ENCODE results near the gene REEP2.

The REEP2 gene

GRCh38 chr5:138440159-138441073 lies 1.6 kb downstream of the REEP2 start:
- H3K36me3 ChIP-seq (ENCODE audit: insufficient read depth, low read length): peaks cover 12% of the 10 kb centered on the region; the same call in 1 of the 2 replicates
- H3K79me2 ChIP-seq (ENCODE audit: insufficient read depth, low read length): no peaks in the 10 kb centered on the region
- peaks cover 8% of the 10 kb centered on the region; the same call in 1 of the 2 replicates for H3F3A ChIP-seq (ENCODE audit: low read depth)
- H3K27me3 ChIP-seq (ENCODE audit: insufficient read depth, low read length, poor library complexity, severe bottlenecking): no peaks in the 10 kb centered on the region
- H3K4me1 ChIP-seq (ENCODE audit: insufficient read depth, low read length, poor library complexity, severe bottlenecking): peaks cover 15% of the 10 kb centered on the region
- no peaks in the 10 kb centered on the region for H3K9me3 ChIP-seq (ENCODE audit: insufficient read depth, low read depth, low read length)
- H4K20me1 ChIP-seq (ENCODE audit: insufficient read depth, low read length, poor library complexity, severe bottlenecking): no peaks in the 10 kb centered on the region
- no peaks in the 10 kb centered on the region for H3K9me2 ChIP-seq (replicated peaks; ENCODE audit: low read depth, low read length)
- no peak overlapping the region for H2AFZ ChIP-seq (ENCODE audit: low read length)
- H3K4me3 ChIP-seq (ENCODE audit: low read length, poor library complexity, severe bottlenecking): no peak overlapping the region
- TF ChIP-seq EZH2phosphoT487 (IDR thresholded peaks at IDR 0.05; ENCODE audit: borderline replicate concordance): no peak
- TF ChIP-seq, protein P1, sequence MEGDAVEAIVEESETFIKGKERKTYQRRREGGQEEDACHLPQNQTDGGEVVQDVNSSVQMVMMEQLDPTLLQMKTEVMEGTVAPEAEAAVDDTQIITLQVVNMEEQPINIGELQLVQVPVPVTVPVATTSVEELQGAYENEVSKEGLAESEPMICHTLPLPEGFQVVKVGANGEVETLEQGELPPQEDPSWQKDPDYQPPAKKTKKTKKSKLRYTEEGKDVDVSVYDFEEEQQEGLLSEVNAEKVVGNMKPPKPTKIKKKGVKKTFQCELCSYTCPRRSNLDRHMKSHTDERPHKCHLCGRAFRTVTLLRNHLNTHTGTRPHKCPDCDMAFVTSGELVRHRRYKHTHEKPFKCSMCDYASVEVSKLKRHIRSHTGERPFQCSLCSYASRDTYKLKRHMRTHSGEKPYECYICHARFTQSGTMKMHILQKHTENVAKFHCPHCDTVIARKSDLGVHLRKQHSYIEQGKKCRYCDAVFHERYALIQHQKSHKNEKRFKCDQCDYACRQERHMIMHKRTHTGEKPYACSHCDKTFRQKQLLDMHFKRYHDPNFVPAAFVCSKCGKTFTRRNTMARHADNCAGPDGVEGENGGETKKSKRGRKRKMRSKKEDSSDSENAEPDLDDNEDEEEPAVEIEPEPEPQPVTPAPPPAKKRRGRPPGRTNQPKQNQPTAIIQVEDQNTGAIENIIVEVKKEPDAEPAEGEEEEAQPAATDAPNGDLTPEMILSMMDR (conservative IDR thresholded peaks at IDR 0.05; ENCODE audit: low read length): no peak
- no peak overlapping the region for H3K9ac ChIP-seq (ENCODE audit: low read depth, low read length, poor library complexity, severe bottlenecking)
- H3K4me2 ChIP-seq (ENCODE audit: low read depth, low read length, poor library complexity, severe bottlenecking): no peak overlapping the region

DNA sequence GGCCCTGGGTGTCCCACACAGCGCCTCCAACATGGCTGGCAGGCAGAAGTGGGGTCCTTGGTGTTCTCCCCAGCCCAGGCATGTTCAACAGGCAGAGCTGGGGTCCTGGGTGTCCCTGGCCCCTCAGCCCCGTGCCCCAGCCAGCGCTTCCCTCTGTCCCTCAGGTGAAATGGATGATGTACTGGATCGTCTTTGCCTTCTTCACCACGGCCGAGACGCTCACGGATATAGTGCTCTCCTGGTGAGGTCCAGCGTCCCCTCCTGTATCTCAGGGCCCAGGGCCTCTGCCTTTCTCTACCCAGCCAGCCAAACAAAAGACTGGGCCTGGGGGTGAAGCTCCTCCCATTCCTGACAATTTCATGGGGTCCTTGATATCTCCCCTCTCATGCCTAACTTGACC lies 2.4 kb downstream of the REEP2 start:
- TF ChIP-seq, protein P1 (conservative IDR thresholded peaks at IDR 0.05; ENCODE audit: low read length): no peak
- no peak for TF ChIP-seq EZH2phosphoT487 (IDR thresholded peaks at IDR 0.05; ENCODE audit: borderline replicate concordance)
- H3F3A ChIP-seq (ENCODE audit: low read depth): peaks cover 5% of the 10 kb centered on the region; the same call in 1 of the 2 replicates
- peaks cover 15% of the 10 kb centered on the region for H3K4me1 ChIP-seq (ENCODE audit: insufficient read depth, low read length, poor library complexity, severe bottlenecking)
- peaks cover 4% of the 10 kb centered on the region; the same call in 1 of the 2 replicates for H3K36me3 ChIP-seq (ENCODE audit: insufficient read depth, low read length)
- H3K4me2 ChIP-seq (ENCODE audit: low read depth, low read length, poor library complexity, severe bottlenecking): no peak overlapping the region
- no peak overlapping the region for H3K9ac ChIP-seq (ENCODE audit: low read depth, low read length, poor library complexity, severe bottlenecking)
- no peak overlapping the region for H2AFZ ChIP-seq (ENCODE audit: low read length)
- H3K4me3 ChIP-seq (ENCODE audit: low read length, poor library complexity, severe bottlenecking): no peak overlapping the region
- no peaks in the 10 kb centered on the region for H3K9me2 ChIP-seq (replicated peaks; ENCODE audit: low read depth, low read length)
- no peaks in the 10 kb centered on the region for H3K9me3 ChIP-seq (ENCODE audit: insufficient read depth, low read depth, low read length)
- no peaks in the 10 kb centered on the region for H3K79me2 ChIP-seq (ENCODE audit: insufficient read depth, low read length)
- H3K27me3 ChIP-seq (ENCODE audit: insufficient read depth, low read length, poor library complexity, severe bottlenecking): no peaks in the 10 kb centered on the region
- H4K20me1 ChIP-seq (ENCODE audit: insufficient read depth, low read length, poor library complexity, severe bottlenecking): no peaks in the 10 kb centered on the region

DNA sequence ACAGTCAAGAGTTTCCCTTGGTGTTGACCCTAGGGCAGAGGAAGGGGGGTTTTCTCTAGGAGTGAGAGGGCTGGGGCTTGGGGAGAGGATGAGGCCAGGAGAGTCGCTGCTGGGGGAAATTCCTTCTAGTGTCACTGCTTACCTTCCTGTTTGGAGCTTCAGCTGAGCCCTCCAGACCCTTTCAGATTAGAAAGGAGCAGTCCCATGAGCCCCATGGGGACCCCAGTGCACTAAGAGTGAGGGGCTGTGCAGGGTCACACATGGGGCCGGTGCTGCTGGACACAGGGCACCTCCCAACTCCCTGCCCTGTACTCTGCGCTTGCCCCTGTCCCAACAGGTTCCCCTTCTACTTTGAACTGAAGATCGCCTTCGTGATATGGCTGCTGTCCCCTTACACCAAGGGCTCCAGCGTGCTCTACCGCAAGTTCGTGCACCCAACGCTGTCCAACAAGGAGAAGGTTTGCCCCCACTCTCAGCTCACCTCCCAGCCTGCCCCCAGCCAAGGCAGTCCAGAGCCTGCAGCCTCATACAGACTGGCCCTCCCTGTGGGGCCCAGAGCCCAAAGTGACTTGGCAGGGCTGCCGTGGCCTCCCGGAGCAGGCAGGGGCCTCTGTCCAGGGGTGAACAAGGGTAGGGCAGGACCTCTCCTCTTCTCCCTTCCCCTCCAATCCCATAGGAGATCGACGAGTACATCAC lies 5.4 kb downstream of the REEP2 start:
- H3K4me2 ChIP-seq (ENCODE audit: low read depth, low read length, poor library complexity, severe bottlenecking): no peak overlapping the region
- no peaks in the 10 kb centered on the region for H4K20me1 ChIP-seq (ENCODE audit: insufficient read depth, low read length, poor library complexity, severe bottlenecking)
- no peaks in the 10 kb centered on the region for H3K36me3 ChIP-seq (ENCODE audit: insufficient read depth, low read length)
- H3K9me3 ChIP-seq (ENCODE audit: insufficient read depth, low read depth, low read length): no peaks in the 10 kb centered on the region
- no peaks in the 10 kb centered on the region for H3F3A ChIP-seq (ENCODE audit: low read depth)
- H3K27me3 ChIP-seq (ENCODE audit: insufficient read depth, low read length, poor library complexity, severe bottlenecking): no peaks in the 10 kb centered on the region
- no peak overlapping the region for H2AFZ ChIP-seq (ENCODE audit: low read length)
- no peaks in the 10 kb centered on the region for H3K9me2 ChIP-seq (replicated peaks; ENCODE audit: low read depth, low read length)
- H3K4me1 ChIP-seq (ENCODE audit: insufficient read depth, low read length, poor library complexity, severe bottlenecking): peaks cover 6% of the 10 kb centered on the region
- H3K9ac ChIP-seq (ENCODE audit: low read depth, low read length, poor library complexity, severe bottlenecking): no peak overlapping the region
- H3K4me3 ChIP-seq (ENCODE audit: low read length, poor library complexity, severe bottlenecking): no peak overlapping the region
- TF ChIP-seq, protein P1 (conservative IDR thresholded peaks at IDR 0.05; ENCODE audit: low read length): no peak
- no peak for TF ChIP-seq EZH2phosphoT487 (IDR thresholded peaks at IDR 0.05; ENCODE audit: borderline replicate concordance)
- H3K79me2 ChIP-seq (ENCODE audit: insufficient read depth, low read length): no peaks in the 10 kb centered on the region
